ENCODE measurements around the gene USH2A. TPM values are rescaled to one million over a fixed set of nuclear protein-coding genes. Genes with fewer than 3 reads are reported as not detected.

Gene USH2A
- total RNA-seq, 1 donor from 2014 or later = not detected

DNA sequence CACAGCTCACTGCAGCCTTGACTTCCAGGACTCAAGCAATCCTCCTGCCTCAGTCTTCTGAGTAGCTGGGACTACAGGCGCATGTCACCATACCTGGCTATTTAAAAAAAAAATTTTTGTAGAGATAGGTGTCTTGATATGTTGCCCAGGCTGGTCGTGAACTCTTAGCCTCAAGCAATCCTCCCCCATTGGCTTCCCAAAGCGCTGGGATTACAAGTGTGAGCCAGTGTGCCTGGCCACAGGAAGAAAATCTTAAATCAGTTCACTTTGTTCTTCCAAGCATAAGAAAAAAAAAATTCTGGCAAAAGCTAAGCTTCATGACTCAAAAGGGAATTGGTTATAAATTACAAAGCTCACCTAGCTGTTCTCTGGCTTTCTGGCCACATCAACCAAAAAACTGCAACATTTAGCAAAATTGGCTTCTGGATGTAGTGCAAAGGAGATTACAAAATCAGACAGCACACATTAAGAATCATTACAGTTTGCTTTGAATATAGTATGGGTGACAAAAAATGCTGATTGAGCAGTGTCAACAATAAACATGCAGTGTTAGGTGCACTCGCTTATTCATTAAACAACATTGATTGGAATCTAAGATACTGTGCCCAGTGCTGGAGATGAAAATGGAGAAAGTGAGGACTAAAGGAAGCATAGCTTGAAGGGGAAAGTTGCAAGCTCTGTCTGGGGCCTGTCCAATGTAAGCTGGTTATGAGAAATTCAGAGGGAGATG lies 779.5 kb downstream of the USH2A start:
- Histone ChIP-seq H3K4me3 (no peak overlapping the region), H3K9me3 (no peaks in the 10 kb centered on the region), H3K27me3 (no peaks in the 10 kb centered on the region), H3K27ac (no peak overlapping the region), H3K4me1 (no peaks in the 10 kb centered on the region), H3K36me3 (no peaks in the 10 kb centered on the region)
- DNase-seq (no peak), ATAC-seq (no peak)
- intact Hi-C loops (cut with DNase I) = no loop called here
- TF ChIP-seq, protein P1, sequence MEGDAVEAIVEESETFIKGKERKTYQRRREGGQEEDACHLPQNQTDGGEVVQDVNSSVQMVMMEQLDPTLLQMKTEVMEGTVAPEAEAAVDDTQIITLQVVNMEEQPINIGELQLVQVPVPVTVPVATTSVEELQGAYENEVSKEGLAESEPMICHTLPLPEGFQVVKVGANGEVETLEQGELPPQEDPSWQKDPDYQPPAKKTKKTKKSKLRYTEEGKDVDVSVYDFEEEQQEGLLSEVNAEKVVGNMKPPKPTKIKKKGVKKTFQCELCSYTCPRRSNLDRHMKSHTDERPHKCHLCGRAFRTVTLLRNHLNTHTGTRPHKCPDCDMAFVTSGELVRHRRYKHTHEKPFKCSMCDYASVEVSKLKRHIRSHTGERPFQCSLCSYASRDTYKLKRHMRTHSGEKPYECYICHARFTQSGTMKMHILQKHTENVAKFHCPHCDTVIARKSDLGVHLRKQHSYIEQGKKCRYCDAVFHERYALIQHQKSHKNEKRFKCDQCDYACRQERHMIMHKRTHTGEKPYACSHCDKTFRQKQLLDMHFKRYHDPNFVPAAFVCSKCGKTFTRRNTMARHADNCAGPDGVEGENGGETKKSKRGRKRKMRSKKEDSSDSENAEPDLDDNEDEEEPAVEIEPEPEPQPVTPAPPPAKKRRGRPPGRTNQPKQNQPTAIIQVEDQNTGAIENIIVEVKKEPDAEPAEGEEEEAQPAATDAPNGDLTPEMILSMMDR (IDR thresholded peaks at IDR 0.05) = no peak

DNA sequence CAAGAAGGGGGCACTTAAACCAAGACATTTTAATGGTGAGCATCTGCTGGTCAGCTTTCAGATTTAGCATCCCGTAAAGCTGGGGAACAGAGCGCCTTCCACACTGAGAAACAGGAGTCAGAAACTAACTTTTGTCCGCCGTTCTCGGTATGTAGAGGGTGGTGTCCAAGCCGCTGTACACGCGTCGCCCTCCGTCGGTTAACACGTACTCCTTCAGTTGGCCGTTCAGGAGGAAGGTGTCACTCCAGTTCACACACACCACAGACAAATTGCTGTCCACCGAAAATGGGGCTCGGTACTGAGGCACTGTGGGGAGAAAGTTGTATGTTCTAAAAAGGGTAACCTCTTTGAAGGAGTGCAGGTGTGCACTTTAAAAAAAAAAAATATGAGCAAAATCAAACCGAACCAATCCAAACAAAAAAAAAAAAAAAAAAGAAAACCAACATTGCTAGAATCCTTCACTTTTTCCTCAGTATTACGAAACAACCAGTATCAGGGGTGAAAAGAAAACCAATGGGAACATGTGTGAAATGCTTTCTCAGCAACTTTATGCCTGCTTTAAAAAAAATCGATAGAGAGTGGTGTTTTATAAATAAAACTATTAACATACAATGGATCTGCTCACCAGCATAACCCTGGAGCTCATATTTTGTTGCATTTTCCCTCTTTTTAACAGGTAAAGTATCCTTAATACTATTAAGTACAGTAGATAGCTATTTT lies 782.7 kb downstream of the USH2A start:
- ATAC-seq (no peak), DNase-seq (no peak)
- Histone ChIP-seq H3K4me1 (no peaks in the 10 kb centered on the region), H3K4me3 (no peak overlapping the region), H3K36me3 (no peaks in the 10 kb centered on the region), H3K9me3 (no peaks in the 10 kb centered on the region), H3K27ac (no peak overlapping the region), H3K27me3 (no peaks in the 10 kb centered on the region)
- intact Hi-C loops (cut with DNase I) = no loop called here
- TF ChIP-seq, protein P1 (IDR thresholded peaks at IDR 0.05) = no peak

DNA sequence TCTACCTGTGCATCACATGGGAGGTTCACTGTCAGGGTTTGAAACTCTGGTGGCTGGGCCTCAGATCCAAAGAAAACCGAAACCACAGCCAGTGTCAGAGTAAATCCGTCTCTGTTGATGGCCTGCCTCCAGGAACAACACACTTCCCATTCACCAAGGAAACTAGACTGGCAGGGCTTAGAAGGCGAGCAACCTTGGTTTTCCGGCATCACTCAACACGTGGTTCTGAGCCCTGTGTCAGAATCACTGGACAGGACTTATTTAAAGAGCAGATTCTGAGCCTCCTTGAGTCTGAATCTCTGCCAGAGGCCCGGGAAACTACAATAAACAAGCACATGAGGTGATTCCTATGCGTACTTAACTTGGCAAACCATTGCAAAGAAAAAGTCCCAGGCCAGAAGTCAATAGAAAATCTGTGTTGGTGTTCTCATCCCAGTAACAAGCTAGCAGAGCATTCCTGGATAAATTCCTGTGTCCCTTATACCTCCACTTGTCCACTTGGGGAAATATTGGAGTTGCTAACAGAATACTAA lies 786.1 kb downstream of the USH2A start:
- TF ChIP-seq, protein P1 (IDR thresholded peaks at IDR 0.05) = no peak
- H3K27me3 ChIP-seq = no peaks in the 10 kb centered on the region
- no peak overlapping the region for H3K4me3 ChIP-seq
- no peaks in the 10 kb centered on the region for H3K4me1 ChIP-seq
- peak overlapping the region; percentile 32 for H3K27ac ChIP-seq
- DNase-seq (no peak), ATAC-seq (peak; percentile 54)
- no peaks in the 10 kb centered on the region for H3K36me3 ChIP-seq
- intact Hi-C loops (cut with DNase I) = no loop called here
- no peaks in the 10 kb centered on the region for H3K9me3 ChIP-seq

DNA sequence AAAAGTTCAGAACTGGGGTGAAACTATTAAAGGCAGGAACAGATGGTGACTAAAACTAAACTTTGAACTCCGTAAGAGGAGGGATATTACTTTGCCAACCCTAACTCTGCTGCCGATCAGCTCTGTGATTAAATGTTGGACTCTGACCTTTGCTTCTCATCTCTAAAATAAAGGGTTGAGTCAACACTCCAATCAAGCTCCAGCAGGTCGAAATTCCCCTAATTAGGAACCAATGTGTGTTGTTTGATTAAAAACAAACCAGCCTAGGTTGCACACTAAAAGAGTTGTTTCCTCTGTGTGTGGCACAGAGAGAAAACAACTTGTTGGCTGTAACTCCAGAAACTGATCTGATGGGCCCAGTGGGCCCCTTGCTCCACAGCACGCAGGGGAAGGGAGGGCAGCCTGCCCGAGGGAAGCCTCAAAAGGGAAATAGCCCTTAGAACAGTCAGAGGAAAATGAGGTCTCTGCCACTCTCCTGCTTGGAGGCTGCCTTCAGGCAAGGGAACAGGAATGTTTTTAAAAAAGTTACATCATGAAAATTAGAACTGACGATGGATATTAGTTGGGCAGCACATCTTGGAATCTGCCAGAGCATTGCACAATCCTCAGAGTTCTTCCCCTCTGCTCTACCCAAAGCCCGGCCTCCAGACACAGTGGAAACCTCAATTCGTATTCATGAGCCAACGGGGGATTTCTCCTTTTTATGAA lies 786.8 kb downstream of the USH2A start:
- peak overlapping the region; percentile 32 for H3K27ac ChIP-seq
- H3K36me3 ChIP-seq = no peaks in the 10 kb centered on the region
- H3K27me3 ChIP-seq = no peaks in the 10 kb centered on the region
- no peak overlapping the region for H3K4me3 ChIP-seq
- intact Hi-C loops (cut with DNase I) = no loop called here
- TF ChIP-seq, protein P1 (IDR thresholded peaks at IDR 0.05) = no peak
- ATAC-seq (peak; percentile 26), DNase-seq (no peak)
- H3K9me3 ChIP-seq = no peaks in the 10 kb centered on the region
- H3K4me1 ChIP-seq = no peaks in the 10 kb centered on the region

DNA sequence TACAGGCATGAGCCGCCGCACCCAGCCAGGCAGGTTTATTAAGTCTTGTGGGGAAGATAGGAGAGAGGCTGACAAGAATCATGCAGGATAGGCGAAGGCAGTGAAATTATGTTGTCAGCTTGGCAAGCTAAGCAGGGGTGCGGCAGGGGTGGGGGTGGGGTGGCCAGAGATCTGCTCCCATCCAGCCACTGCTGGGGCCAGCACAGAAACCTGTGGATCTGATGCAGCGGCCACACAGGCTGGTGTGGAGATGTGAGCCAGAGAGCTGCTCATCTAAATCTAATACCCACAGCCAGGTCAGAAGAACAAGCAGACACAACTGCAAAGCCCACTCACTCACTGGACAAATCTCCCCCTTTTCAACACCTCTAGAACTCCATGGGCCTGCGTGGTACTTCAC lies 787.4 kb downstream of the USH2A start:
- TF ChIP-seq, protein P1 (IDR thresholded peaks at IDR 0.05) = no peak
- H3K27me3 ChIP-seq = no peaks in the 10 kb centered on the region
- H3K36me3 ChIP-seq = no peaks in the 10 kb centered on the region
- no peak overlapping the region for H3K27ac ChIP-seq
- H3K9me3 ChIP-seq = no peaks in the 10 kb centered on the region
- H3K4me3 ChIP-seq = no peak overlapping the region
- intact Hi-C loops (cut with DNase I) = no loop called here
- ATAC-seq (no peak), DNase-seq (no peak)
- H3K4me1 ChIP-seq = no peaks in the 10 kb centered on the region
